HepG2 (cell line): ENCODE results near the gene KRT10. TPM values are rescaled to one million over a fixed set of nuclear protein-coding genes. Genes with fewer than 3 reads are reported as not detected.

ENCODE experiments used
- ATAC-seq: fragments of 200-7000 bp; cut with Tn5 transposase; 3 replicates; pipeline ENCODE4 v1.9.1; 2020; ENCODE audit warnings: mild to moderate bottlenecking, moderate library complexity
- BruUV-seq: library from RNA; stranded (reverse); fragments of 400-500 nt; replicated peaks from 2 replicates; lab custom pipeline; 2021; lab: Mats Ljungman, UMichigan
- CTCF ChIA-PET: fragments of 300-600 bp; formaldehyde crosslinking; extraction: SDS; loops from one replicate; lab custom pipeline; 2021; ENCODE audit warnings: low total read pairs, inconsistent platforms, low intra/inter-chr PET ratio; lab: Yijun Ruan, JAX
- POLR2A ChIA-PET: fragments of 350-600 bp; sonication (Branson Sonifier 250); formaldehyde crosslinking; loops from one replicate; lab custom pipeline; 2020; ENCODE audit warnings: antibody characterized with exemption, inconsistent platforms; lab: Yijun Ruan, JAX
- DNase-seq: peaks from one replicate; pipeline ENCODE4 v3.0.0-alpha.2; 2015; ENCODE audit warnings: low spot score
- FAIRE-seq: peaks from 3 replicates; lab custom pipeline; 2011; peaks lifted over from hg19 to GRCh38; lab: Jason Lieb, UNC
- H2AFZ ChIP-seq: one replicate; pipeline ENCODE4 v1.6.1; 2011; ENCODE audit warnings: low read length, inconsistent platforms
- H3K27ac ChIP-seq: fragments of 300-600 bp; 3 replicates; pipeline ENCODE4 v1.8.0; 2011; ENCODE audit warnings: mixed run types, mild to moderate bottlenecking, mixed read lengths, low read length, inconsistent platforms; ENCODE audit not compliant: insufficient read depth; ENCODE audit errors: extremely low read length
- H3K27me3 ChIP-seq, 2 experiments: fragments of 200-600 bp in 1 of 2; 2 replicates in 1 of 2; 3 replicates in 1 of 2; pipeline versions ENCODE4 v1.6.0 to v1.8.0; 2011; ENCODE audit warnings: low read length in 2 of 2, mild to moderate bottlenecking in 2 of 2, moderate library complexity in 2 of 2, inconsistent platforms in 1 of 2; ENCODE audit not compliant: insufficient read depth in 2 of 2, control insufficient read depth in 1 of 2
- H3K36me3 ChIP-seq, 2 experiments: fragments of 200-600 bp in 1 of 2; replicated peaks in 1 of 2; 2 replicates in 1 of 2; 3 replicates in 1 of 2; pipeline versions ENCODE4 v1.5.1 to v1.8.0; 2011; ENCODE audit warnings: low read length in 2 of 2, inconsistent platforms in 1 of 2; ENCODE audit not compliant: insufficient read depth in 2 of 2, control insufficient read depth in 1 of 2
- H3K4me1 ChIP-seq: 2 replicates; pipeline ENCODE4 v1.5.1; 2012; ENCODE audit warnings: low read length, inconsistent platforms; ENCODE audit not compliant: insufficient read depth
- H3K4me2 ChIP-seq: 2 replicates; pipeline ENCODE4 v1.6.0; 2011; ENCODE audit warnings: low read depth, low read length, inconsistent platforms
- H3K4me3 ChIP-seq, 3 experiments: fragments of 200-600 bp in 1 of 3; sonication (generic), shearing (Covaris generic) in 1 of 3; replicated peaks in 1 of 3; 2 replicates each; pipeline ENCODE4 v1.5.1; 2011 to 2016; ENCODE audit warnings: low read length in 3 of 3, inconsistent platforms in 2 of 3, low read depth in 2 of 3, mild to moderate bottlenecking in 2 of 3, control low read depth in 1 of 3, mixed read lengths in 1 of 3; ENCODE audit not compliant: insufficient read depth in 1 of 3
- H3K79me2 ChIP-seq: one replicate; pipeline ENCODE4 v1.6.1; 2011; ENCODE audit warnings: low read length, inconsistent platforms; ENCODE audit not compliant: insufficient read depth
- H3K9ac ChIP-seq: 2 replicates; pipeline ENCODE4 v1.6.0; 2011; ENCODE audit warnings: mild to moderate bottlenecking, low read depth, low read length, inconsistent platforms; ENCODE audit not compliant: insufficient read depth
- H3K9me3 ChIP-seq: 2 replicates; pipeline ENCODE4 v1.5.1; 2012; ENCODE audit warnings: mild to moderate bottlenecking, low read length
- H4K20me1 ChIP-seq: 2 replicates; pipeline ENCODE4 v1.6.0; 2011; ENCODE audit warnings: inconsistent platforms, mild to moderate bottlenecking, low read length, moderate library complexity; ENCODE audit not compliant: insufficient read depth
- GMEB2 ChIP-seq: IDR thresholded peaks from 2 replicates; pipeline ENCODE4 v1.6.1; 2016; ENCODE audit warnings: missing biosample characterization, missing genetic modification reagents, low read depth
- JARID2 ChIP-seq: sonication (generic); formaldehyde crosslinking; IDR thresholded peaks from 2 replicates; pipeline ENCODE4 v1.8.1; 2023; ENCODE audit warnings: missing genetic modification reagents, inconsistent platforms; ENCODE audit not compliant: insufficient replicate concordance
- SOX6 ChIP-seq, 2 experiments: fragments of 450-650 bp in 1 of 2; sonication (generic) in 1 of 2; formaldehyde crosslinking in 1 of 2; IDR thresholded peaks; 2 replicates each; pipeline versions ENCODE4 v1.4.0 to v1.6.1; 2017 to 2020; ENCODE audit warnings: antibody characterized with exemption in 1 of 2, mild to moderate bottlenecking in 1 of 2, missing genetic modification reagents in 1 of 2
- ZNF879 ChIP-seq: sonication (generic); formaldehyde crosslinking; IDR thresholded peaks from 2 replicates; pipeline ENCODE4 v1.8.1; 2023; ENCODE audit warnings: missing genetic modification reagents
- ZSCAN25 ChIP-seq: sonication (generic); formaldehyde crosslinking; IDR thresholded peaks from 2 replicates; pipeline ENCODE4 v1.8.0; 2022; ENCODE audit warnings: mild to moderate bottlenecking, missing genetic modification reagents
- WGBS: methylation state at CpG from one replicate; pipeline ENCODE4 v1.1.6; 2017; ENCODE audit warnings: low lambda C conversion rate; 5-methylcytosine and 5-hydroxymethylcytosine counted together
- in situ Hi-C: cut with HindIII; loops from 2 replicates; pipeline ENCODE4 v1.10.0; 2017; ENCODE audit warnings: low pct_unique_long_range_greater_than_20kb; ENCODE audit not compliant: extremely low pct_ligation_motif_present
- intact Hi-C: fragments of 100-400 bp; cut with micrococcal nuclease; formaldehyde crosslinking; loops from one replicate; pipeline ENCODE4 v1.10.0; 2022; ENCODE audit not compliant: unreplicated experiment
- polyA plus RNA-seq, 8 experiments: library from polyadenylated mRNA; depleted of rRNA in 3 of 8; stranded (reverse) in 7 of 8; unstranded in 1 of 8; fragments of >200 nt; fragmentation: Illumina TruSeq in 4 of 8; extraction: Trizol in 4 of 8; gene quantifications; 2 replicates each; pipeline versions ENCODE4 v1.2.1 to v1.2.3, GENCODE V29; 2011 to 2016; ENCODE audit warnings: low read depth in 4 of 8, missing spikeins in 1 of 8, mixed read lengths in 1 of 8; ENCODE audit not compliant: insufficient read depth in 1 of 8
- total RNA-seq, 5 experiments: library from RNA; depleted of rRNA; stranded (reverse); fragments of >200 nt; fragmentation: Illumina TruSeq; extraction: Trizol; gene quantifications; 2 replicates each; pipeline ENCODE4 v1.2.3, GENCODE V29; 2016; ENCODE audit warnings: low read depth in 1 of 5

The KRT10 gene
- total and polyA plus RNA-seq, 2 of the 13 experiments (the other 11 are each of a cell fraction or from before 2014, with no cell fraction given), result 25.1 to 27.5 TPM

- Histone ChIP-seq H3K27me3 (no peaks in the 10 kb centered on the region), H2AFZ (no peak overlapping the region), H3K36me3 (peaks cover 0 to 6% of the 10 kb centered on the region in 2 experiments; a peak in 3 of 5 replicates), H3K9ac (no peak overlapping the region), H4K20me1 (no peaks in the 10 kb centered on the region), H3K4me2 (no peak overlapping the region), H3K9me3 (no peaks in the 10 kb centered on the region), H3K79me2 (peaks cover 14% of the 10 kb centered on the region), H3K4me3 (no peak overlapping the region), H3K4me1 (peaks cover 8% of the 10 kb centered on the region), H3K27ac (no peak overlapping the region)
- POLR2A ChIA-PET, result interaction anchor here (1.8 kb wide), 1 partner anchor 10 kb away, joined by 6 read pairs; no protein-coding TSS in a partner anchor
- 96% methylated on average over 4 of the region's 4 CpGs for WGBS
- TF ChIP-seq JARID2 (CRISPR knock-in tag), result no peak
- TF ChIP-seq ZSCAN25 (CRISPR knock-in tag), result no peak
- TF ChIP-seq ZNF879, result no peak
- no peak for TF ChIP-seq SOX6 (IDR thresholded peaks at IDR 0.05)
- TF ChIP-seq SOX6 (CRISPR knock-in tag; IDR thresholded peaks at IDR 0.05), result no peak
- TF ChIP-seq GMEB2 (CRISPR knock-in tag), result no peak
- intact Hi-C loops (no loop called here), in situ Hi-C loops (no loop called here)
- DNase-seq, result no peak
- FAIRE-seq, result no peak
- CTCF ChIA-PET, result no interaction called here
- no peak for ATAC-seq
- no TSS peak for BruUV-seq
Observed at GRCh38 chr17:40828454-40829044, 6.1 kb upstream of the KRT10 start.
